Cardiac septum (tissue), 1 donor: ENCODE data around the gene UBXN2A. TPM values are rescaled to one million over a fixed set of nuclear protein-coding genes. Genes with fewer than 3 reads are reported as not detected.
"Not testable (repeated sequence)": the region's sequence is repeated elsewhere in the genome, so short reads cannot be mapped to it uniquely, and the experiment has no call there.

Experiments
- DNase-seq: peaks from one replicate; pipeline ENCODE4 v3.0.0-alpha.2; 2020; ENCODE audit warnings: low spot score
- intact Hi-C: fragments of 100-400 bp; cut with DNase I; formaldehyde crosslinking; loops from one replicate; pipeline ENCODE4 v1.14.0; 2022
- total RNA-seq: library from RNA; stranded (reverse); fragmentation: NEBNext Ultra II Directional; extraction: Animal tissue kit (Norgen Biotek cat#: 25700); gene quantifications from one replicate; pipeline ENCODE4 v1.2.1, GENCODE V29; 2021
- donor health status: DM: no; HTN: no; CAD: no.

UBXN2A gene
- total RNA-seq, 1 donor from 2014 or later = 22.4 TPM

GRCh38 chr2:23934259-23934658 is 6.0 kb upstream of the UBXN2A start:
- DNase-seq = no peak
- intact Hi-C loops = no loop called here

DNA sequence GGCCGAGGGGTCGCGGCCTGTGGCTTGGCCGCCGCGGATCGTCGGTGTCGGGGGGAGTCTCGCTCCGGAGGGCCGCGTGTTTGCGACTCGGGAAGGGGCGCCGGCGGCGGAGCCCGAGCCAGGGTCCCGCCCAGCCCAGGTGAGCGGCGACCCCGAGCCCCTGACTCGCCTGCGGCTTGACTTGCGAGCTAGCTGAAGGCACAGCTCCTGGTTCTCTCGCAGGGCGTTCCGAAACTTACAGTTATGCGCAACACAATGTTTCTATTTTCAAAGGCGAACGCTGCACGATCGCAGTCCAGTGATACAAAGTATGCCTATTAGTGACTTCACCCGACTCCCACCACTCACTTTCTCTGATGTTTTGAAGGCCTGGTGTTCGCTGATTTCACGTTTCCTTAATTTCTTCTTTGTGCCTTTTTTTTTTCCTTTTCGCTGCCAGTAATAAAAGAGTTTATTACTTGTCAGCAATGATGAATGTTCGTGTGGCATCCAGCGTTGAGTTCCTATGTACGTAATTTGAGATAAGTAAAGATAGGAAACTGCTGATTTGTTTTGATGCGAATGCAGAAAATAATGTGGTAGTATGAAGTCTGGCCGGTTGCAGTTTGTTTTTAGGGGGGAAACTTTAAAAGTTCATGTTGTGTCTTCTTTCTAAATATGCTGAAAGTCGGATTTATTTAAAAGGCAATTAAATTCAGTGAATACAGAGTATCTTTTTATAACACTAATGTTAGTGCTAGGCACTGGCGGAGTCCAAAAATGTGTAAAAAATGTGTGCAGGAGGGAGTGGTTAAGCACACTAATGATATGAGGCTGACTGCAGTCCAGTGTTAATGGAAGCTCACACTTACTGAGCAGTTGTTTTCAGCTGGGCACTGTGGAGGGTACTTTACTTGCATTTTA is 706 bp downstream of the UBXN2A start:
- DNase-seq = no peak

GRCh38 chr2:23941644-23942043 is 1.4 kb downstream of the UBXN2A start:
- intact Hi-C loops = loop anchor here (2.0 to 5.0 kb wide), 2 partner anchors 15 to 181 kb away; partner anchors contain the start of genes ATAD2B, FAM228B and PFN4
- DNase-seq = no peak

More for the DNA sequence above, 706 bp downstream of the UBXN2A start:
- intact Hi-C loops = loop anchor here (2.0 to 5.0 kb wide), 2 partner anchors 14 to 181 kb away; partner anchors contain the start of genes ATAD2B, FAM228B and PFN4

- DNase-seq = no peak
- intact Hi-C loops = loop anchor here (5.0 kb wide), 1 partner anchor 179 kb away; the partner anchor contains the start of genes FAM228B and PFN4
Measured at GRCh38 chr2:23943666-23944065, 3.4 kb downstream of the UBXN2A start.

DNA sequence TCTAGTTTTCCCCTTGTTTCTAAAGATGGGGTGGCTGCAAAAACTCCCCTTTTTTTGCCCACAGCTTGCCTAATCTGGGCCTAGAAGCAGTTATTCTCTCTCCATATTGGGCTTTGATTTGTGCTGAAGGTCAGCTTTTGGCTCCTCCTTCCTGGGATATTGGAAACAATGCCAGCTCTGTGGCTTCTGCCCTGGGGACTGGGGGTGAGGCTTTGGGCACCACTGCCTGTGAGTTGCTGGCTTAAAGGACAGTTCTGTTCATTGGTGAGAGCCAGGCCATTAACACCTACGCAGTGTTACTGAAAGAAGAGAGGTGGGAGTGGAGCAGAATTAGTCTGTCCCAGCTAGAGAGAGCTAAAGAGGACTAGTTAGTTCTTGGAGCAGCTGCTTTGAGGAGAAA is 4.3 kb downstream of the UBXN2A start:
- intact Hi-C loops = loop anchor here (5.0 kb wide), 1 partner anchor 178 kb away; the partner anchor contains the start of genes FAM228B and PFN4
- no peak for DNase-seq

DNA sequence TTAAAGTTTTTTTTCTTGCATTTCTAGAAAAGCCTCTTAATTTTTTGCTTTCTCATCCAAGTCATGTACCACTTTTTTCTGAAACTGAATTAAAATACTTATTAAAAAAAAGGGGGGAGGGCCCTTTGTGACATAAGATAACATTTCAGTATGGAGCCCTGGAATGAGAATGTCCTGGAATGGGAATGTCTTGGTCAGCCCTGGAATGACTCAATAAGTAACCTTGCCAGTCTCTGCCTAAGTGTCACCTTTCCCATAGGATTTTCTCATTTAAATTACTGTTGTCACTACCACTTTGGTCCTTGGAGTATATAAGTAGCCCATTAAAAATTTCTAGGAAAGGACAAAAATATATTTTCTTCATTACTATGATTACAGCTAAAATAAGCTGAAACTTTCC is 4.7 kb downstream of the UBXN2A start:
- no peak for DNase-seq
- intact Hi-C loops = loop anchor here (5.0 kb wide), 1 partner anchor 177 kb away; the partner anchor contains the start of genes FAM228B and PFN4

GRCh38 chr2:23947350-23947749 is 7.1 kb downstream of the UBXN2A start:
- intact Hi-C loops = no loop called here
- no peak for DNase-seq

- intact Hi-C loops, DNase-seq: not testable (repeated sequence)
Measured at GRCh38 chr2:23952558-23952957, 12.3 kb downstream of the UBXN2A start.

DNA sequence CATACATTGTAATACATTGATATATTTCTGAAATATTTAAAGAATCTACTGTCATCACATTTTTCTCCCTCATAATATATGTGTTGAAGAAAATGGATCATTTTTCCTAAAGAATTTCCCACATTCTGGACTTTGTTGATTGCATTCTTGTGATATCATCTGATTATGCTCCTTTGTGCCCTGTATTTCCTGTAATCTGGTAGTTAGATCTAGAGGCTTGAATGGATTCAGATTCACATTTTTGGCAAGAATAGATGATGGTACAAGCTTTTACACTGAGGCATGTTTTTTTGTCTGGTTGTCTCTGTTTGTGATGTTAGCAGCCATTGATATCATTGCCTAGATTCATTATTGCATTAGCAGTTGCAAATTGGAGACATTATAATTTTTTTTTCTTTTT is 13.4 kb downstream of the UBXN2A start:
- no peak for DNase-seq
- intact Hi-C loops = no loop called here

DNA sequence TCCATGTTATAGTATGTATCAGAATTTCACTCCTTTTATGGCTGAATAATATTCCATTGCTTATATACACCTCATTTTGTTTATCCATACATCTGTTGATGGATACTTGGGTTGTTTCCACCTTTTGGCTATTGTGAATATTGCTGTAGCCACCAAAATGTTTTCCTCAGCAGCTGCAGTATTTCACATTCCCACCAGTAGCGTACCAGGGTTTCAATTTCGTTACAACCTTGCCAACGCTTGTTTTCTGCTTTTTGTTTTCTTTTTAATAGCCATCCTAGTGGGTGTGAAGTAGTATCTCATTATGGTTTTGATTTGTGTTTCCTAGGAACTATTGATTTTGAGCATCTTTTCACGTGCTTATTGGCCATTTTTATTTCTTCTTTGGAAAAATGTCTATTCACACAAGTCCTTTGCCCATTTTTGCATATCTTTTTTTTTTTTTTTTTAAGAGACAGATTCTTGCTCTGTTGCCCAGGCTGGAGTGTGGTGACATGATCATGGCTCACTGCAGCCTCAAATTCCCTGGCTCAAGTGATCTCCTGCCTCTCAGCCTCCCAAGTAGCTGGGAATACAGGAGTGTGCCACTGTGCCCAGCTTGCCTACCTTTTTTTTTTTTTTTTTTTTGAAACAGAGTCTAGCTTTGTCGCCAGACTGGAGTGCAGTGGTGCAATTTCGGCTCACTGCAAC is 14.2 kb downstream of the UBXN2A start:
- intact Hi-C loops = no loop called here
- no peak for DNase-seq

DNA sequence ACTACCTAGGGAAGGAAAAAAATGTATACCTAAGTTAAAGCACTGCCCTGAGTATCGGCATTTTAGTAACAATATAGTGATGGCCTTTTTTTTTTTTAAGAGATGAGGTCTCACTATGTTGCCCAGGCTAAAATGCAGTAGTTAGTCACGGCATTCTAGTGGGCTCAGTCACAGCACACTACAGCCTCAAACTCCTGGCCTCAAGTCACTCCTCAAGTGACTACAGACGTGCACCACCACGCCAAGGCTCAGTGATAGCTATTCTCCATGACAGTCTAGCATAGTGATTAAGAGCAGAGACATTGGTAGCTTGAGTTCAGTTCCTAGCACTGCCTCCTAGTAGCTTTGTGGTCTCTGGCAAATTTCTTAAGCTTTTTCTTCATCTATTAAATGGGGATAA is 27.6 kb downstream of the UBXN2A start:
- intact Hi-C loops = no loop called here
- DNase-seq = no peak

DNA sequence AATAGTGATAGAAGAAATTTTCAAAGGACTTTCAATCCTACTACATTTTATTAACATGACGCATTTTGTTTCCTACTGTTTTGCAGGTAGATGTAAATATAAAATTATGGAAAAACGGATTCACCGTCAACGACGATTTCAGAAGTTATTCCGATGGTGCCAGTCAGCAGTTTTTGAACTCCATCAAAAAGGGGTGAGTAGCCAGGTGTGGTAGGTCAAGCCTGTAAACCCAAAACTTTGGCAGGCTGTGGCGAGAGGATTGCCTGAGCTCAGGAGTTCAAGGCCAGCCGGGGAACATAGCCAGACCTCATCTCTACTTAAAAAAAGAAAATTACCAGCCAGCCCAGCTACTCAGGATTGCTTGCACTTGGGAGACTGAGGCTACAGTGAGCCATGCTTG is 36.6 kb downstream of the UBXN2A start:
- no peak for DNase-seq
- intact Hi-C loops = no loop called here

DNA sequence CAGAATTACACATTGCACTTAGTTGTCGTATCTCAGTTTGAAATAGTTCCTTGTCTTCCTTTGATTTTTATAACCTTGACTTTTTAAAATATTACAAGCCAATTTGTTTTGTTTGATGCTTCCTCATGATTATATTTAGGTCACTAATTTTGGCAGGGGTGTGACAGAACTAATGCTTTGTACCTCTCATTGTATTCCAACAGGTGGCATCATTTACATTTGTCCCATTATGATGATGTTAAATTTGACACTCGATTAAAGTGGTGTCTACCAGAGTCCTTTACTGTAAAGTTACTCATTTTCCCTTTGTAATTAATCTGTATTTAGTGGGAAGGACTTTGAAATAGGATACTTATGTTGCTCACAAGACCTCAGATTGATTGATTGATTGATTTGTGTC is 48.1 kb downstream of the UBXN2A start:
- DNase-seq = no peak
- intact Hi-C loops = no loop called here

DNA sequence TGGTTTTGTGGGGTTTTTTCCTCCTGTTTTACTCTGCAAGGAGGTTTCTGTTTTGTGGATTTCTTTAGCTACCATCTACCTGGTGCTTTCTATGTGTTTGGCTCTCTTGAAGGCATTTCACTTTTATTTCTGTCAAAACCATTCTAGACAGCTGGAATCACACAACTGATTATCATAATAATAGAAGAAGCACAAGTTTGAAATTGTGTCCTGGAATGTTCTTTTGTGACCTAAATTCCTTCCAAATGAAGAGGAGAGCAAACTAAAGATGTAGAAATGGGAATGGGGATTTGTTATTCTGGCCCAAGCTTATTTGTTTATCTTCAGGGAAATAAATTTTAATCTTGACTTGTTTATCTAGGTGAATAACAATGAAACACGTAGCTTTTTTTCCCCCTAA is 52.7 kb downstream of the UBXN2A start:
- intact Hi-C loops = no loop called here
- DNase-seq = no peak

DNA sequence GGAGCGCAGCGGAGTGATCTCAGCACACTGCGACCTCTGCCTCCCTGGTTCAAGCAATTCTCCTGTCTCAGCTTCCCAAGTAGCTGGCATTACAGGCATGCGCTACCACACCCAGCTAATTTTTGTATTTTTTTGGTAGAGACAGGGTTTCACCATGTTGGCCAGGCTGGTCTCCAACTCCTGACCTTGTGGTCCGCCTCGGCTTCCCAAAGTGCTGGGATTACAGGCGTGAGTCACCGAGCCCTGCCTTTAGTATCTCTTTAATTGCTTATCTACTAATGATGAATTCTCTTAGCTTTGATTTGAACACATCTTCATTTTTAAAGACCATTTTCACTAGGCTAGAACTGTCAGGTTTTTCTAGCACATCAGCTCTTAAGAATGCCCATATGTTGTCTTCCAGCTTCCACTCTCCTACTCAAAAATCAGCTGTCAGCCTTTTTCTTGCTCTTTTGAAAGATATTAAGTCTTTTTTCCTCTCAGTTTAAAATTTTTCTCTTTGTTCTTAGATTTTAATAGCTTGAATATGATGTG is 53.5 kb downstream of the UBXN2A start:
- no peak for DNase-seq
- intact Hi-C loops = no loop called here

- intact Hi-C loops = no loop called here
Measured at GRCh38 chr2:23994567-23994966, 54.3 kb downstream of the UBXN2A start.

GRCh38 chr2:24007693-24008092 is 67.4 kb downstream of the UBXN2A start:
- no peak for DNase-seq
- intact Hi-C loops = no loop called here

More at GRCh38 chr2:23994567-23994966, 54.3 kb downstream of the UBXN2A start:
- DNase-seq = no peak

- no peak for DNase-seq
Measured at GRCh38 chr2:24008672-24009366, 68.6 kb downstream of the UBXN2A start.

DNA sequence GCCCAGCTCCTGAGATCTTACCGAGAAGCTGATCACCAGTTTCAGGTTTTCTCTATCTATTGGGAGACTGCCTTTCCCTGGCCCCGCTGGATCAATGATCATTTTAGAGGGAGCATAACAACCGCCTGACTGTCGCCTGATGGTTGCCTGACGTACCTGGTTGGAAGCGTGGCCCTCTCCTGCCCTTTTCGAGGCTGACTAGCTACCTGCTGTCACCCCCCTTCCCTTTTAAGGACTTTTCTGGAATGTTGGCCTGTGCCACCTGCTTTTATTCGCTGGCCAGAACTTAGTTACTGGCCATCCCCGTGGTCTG is 69.1 kb downstream of the UBXN2A start:
- intact Hi-C loops = no loop called here
- no peak for DNase-seq

More at GRCh38 chr2:24008672-24009366, 68.6 kb downstream of the UBXN2A start:
- intact Hi-C loops = no loop called here
